Measurements from ENCODE around the gene CCL4L2.
A peak's percentile ranks its signal among the peaks of the same experiment; 100 is the strongest.
"Not testable (repeated sequence)": the region's sequence is repeated elsewhere in the genome, so short reads cannot be mapped to it uniquely, and the experiment has no call there.

Gene CCL4L2

GRCh38 chr17:36210439-36211211 is at the start of gene CCL4L2:
CCL4L2 (plus strand) TSS chr17:36211063.
- peak in 1 of 51 donors; percentile 30 for DNase-seq

- not testable (repeated sequence) for DNase-seq
These were observed 42.0 kb upstream of the CCL4L2 start for GRCh38 chr17:36168836-36169235.

- not testable (repeated sequence) for DNase-seq
These were observed 34.3 kb upstream of the CCL4L2 start, which contains the start of gene TBC1D3B for GRCh38 chr17:36176536-36176935. TBC1D3B (minus strand) TSS chr17:36176636; CDS start chr17:36175050, 1,586 bp downstream.

- DNase-seq, result not testable (repeated sequence)
These were observed 29.3 kb upstream of the CCL4L2 start for GRCh38 chr17:36181446-36182175.

GRCh38 chr17:36182176-36183000 is 28.5 kb upstream of the CCL4L2 start:
- peak in 2 of 51 donors; percentile 69 to 93 for DNase-seq

- DNase-seq, result peak in 16 of 51 donors; percentile 5 to 100 (median 44)
These were observed 27.6 kb upstream of the CCL4L2 start for GRCh38 chr17:36183001-36183971.

GRCh38 chr17:36184023-36184765 is 26.7 kb upstream of the CCL4L2 start:
- no peak for DNase-seq

- DNase-seq, result no peak
These were observed 25.4 kb upstream of the CCL4L2 start for GRCh38 chr17:36185416-36185815.

GRCh38 chr17:36186810-36187763 is 23.8 kb upstream of the CCL4L2 start:
- not testable (repeated sequence) for DNase-seq

- DNase-seq, result not testable (repeated sequence)
These were observed 22.8 kb upstream of the CCL4L2 start for GRCh38 chr17:36187943-36188665.

- peak in 6 of 51 donors; percentile 12 to 56 (median 41) for DNase-seq
These were observed 22.0 kb upstream of the CCL4L2 start for GRCh38 chr17:36188891-36189306.

GRCh38 chr17:36189993-36190392 is 20.9 kb upstream of the CCL4L2 start:
- not testable (repeated sequence) for DNase-seq

- not testable (repeated sequence) for DNase-seq
These were observed 20.1 kb upstream of the CCL4L2 start for GRCh38 chr17:36190549-36191330.

GRCh38 chr17:36193216-36193775 is 17.6 kb upstream of the CCL4L2 start:
- DNase-seq, result no peak

GRCh38 chr17:36194147-36194831 is 16.6 kb upstream of the CCL4L2 start:
- DNase-seq, result not testable (repeated sequence)

Measured in hypothalamus (tissue), 51 donors.